ENCODE data around the gene IGF1R. TPM values are rescaled to one million over a fixed set of nuclear protein-coding genes. Genes with fewer than 3 reads are reported as not detected.

Gene IGF1R
- total RNA-seq, 1 experiment from 2014 or later, result 30.9 TPM

DNA sequence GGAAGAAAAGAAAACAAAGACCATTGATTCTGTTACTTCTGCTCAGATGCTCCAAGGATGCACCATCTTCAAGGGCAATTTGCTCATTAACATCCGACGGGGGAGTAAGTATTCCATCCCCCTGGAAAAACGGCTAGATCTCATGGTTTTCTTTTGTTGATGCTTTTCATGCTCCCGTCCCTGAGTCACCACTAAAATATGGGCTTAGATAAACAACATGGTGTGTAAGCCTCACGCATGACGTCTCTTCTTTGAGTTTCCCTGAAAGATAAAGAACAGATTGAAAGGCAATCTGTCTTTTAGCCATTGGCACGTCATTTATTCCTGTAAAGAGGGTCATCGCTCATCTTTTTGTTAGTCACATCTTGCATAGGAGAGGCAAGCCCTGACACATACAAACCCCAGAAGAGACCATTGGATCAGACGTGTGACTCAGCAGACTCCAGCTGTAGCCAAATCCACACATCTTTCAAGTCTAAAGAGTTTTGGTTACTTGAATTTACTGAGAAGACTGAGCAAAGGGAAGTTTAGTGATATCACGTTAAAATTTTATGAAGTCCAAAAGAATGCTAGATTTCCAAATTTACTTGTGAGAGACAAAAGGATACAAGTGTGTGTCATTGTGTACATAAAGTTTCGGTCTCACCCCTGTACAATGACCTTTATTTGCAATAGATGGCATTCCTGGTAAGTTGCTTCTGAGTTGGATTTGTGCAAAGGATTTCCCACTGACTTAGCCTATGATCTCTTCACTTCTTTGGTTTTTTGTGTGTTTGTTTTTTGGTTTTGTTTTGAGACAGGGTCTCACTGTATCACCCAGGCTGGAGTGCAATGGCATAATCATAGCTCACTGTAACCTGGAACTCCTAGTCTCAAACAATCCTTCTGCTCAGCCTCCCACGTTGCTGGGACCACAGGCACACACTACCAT lies 248.7 kb downstream of the IGF1R start:
- peak; percentile 99 for DNase-seq (ENCODE audit: extremely low read depth, low read depth)

DNA sequence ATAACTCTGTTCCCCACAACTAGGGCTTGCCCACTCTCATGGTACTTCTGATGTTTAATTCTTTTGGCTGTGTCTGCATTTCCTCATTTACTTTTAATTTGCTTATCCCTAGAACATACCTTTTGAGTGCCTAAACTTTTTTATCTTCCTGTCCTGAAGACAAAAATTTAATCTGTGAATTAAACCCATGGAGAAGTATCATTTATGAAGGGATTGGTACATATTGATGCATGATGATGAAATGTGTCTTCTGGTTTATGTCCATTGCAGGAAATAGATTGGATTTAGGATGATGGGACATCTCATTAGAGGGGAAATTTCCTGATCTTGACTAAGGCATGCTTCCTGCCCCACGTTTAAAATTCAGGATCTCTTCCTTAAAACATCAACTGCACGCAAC lies 249.8 kb downstream of the IGF1R start:
- no peak for DNase-seq (ENCODE audit: extremely low read depth, low read depth)

DNA sequence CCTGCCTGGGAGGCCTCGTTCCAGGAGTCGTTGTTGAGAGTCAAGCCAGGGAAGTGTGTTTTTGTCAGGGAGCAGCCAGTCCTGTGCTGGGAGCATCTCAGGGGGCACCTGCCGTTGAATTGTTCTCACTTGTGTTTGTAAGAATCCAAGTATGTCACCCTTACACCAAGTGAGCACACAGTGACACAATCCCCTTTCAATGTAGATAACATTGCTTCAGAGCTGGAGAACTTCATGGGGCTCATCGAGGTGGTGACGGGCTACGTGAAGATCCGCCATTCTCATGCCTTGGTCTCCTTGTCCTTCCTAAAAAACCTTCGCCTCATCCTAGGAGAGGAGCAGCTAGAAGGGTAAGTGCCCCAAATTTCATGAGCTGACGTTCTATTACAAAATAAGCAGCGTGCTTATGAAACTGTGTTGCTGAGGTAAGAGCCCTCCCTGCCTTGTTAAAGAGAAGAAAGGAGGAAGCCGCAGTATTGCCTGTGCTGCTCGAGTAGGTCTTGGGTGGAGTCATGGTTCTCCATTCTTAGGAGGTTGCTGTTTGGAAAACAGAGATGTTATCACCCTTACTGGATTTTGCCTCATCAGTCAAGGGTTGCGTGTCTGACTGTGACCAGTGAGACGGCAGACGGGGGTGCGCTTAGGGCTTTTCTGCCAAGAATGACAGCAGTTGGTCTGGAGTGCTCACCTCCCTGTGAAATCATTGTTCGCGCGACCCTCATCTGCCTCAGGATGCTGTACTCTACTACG lies 251.1 kb downstream of the IGF1R start:
- peak; percentile 96 for DNase-seq (ENCODE audit: extremely low read depth, low read depth)

- no peak for DNase-seq (ENCODE audit: extremely low read depth, low read depth)
Measured at GRCh38 chr15:98900356-98900755, 252.0 kb downstream of the IGF1R start.

GRCh38 chr15:98901434-98902072 lies 253.2 kb downstream of the IGF1R start:
- DNase-seq (ENCODE audit: extremely low read depth, low read depth), result no peak

DNA sequence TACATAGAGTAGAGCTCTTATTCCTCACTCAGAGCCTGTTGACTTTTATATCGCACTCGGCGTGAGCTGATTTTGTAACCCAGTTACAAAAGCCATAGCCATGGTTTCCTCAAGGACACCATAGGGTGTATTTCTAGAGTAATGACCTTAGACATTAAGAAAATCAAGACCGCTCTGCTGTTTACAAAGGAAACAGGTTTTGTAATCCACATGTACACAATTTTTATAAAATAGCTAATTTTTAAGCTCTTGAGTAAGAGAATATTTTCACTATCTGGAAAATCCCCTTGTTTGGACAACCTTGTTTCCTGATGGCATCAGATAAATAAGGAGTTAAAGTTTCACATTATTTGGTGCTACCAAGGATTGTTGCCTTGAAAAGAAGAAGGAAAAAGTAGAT lies 254.6 kb downstream of the IGF1R start:
- DNase-seq (ENCODE audit: extremely low read depth, low read depth), result no peak

DNA sequence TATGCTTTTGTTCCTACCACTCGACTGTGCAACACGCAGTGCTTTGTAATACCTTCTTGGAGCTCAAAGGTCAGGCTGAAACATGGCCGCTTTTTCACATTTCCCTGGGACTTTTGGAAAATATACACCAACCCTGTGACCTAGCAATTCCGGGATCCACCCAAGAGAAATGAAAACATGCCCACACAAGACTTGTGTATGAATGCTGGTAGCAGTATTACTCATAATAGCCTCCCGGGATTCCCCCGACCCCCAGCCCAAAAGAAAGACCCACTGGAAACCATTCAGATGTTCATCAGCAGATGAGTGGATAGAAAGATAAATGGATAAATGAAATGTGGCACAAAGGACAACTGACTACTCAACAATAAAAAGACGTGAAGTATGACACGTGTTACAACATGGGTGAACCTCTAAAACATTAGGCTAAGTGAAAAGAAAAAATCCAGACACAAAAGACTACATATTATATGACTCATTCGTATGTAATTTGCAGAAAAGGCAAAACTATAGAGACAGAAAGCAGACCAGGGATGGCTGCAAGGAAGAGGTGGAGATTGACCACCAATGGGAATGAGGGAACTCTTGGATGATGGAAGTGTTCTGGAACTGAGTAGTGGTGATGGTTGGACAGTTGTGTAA lies 255.2 kb downstream of the IGF1R start:
- peak; percentile 86 for DNase-seq (ENCODE audit: extremely low read depth, low read depth)

DNA sequence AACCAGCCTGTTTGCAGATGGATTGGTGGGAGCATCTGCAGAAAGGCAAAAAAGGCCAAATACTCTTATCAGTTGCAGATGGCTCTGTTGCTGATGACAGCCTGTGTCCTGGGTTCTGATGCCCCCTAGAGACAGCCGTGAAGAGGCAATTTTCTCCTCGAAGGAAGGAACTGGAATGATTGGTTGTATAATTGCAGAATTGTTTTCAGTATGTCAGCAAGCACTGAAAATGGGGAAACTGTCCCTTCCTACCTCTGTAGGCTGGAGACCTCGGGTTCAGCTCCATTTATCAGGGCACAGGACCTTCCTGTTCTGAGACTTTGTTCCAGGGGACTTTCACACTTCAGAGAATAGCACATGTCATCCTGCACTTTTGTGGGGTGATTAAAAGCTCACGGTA lies 256.2 kb downstream of the IGF1R start:
- peak; percentile 75 for DNase-seq (ENCODE audit: extremely low read depth, low read depth)

DNA sequence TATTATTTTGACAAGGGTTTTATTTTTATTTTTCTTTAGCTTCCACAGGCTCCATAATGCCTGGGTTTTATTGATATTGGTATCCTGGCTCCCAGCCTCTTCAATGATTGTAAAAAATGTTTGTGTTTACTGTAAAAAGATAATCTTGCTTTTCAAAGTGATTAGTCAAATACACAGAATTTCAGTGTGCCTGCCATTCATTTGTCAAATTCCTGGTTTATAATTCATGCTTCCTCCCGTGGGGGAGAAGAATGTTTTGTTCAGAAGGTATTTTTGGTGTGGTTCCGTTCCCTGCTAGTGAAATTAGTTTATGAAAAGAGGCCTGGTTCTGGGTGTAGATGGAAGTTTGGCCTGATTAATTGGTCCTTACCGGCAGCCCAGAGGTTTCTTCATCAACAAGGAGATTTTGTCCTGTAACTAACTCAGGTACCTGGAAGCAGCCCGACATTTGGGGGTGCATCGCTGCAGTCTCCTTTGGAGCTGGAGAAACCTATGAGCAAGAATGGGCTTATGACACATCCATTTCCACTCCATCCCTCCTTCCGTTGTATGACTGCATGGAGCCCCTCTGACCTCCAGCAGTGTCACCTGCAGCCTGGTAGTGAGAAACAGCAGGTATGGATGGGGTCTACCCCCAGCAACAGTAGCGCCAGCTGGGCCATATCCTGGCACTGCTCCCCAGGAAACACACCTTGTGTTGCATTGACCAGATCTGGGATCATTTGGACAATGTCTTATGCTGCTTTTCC lies 257.8 kb downstream of the IGF1R start:
- DNase-seq (ENCODE audit: extremely low read depth, low read depth), result no peak

DNA sequence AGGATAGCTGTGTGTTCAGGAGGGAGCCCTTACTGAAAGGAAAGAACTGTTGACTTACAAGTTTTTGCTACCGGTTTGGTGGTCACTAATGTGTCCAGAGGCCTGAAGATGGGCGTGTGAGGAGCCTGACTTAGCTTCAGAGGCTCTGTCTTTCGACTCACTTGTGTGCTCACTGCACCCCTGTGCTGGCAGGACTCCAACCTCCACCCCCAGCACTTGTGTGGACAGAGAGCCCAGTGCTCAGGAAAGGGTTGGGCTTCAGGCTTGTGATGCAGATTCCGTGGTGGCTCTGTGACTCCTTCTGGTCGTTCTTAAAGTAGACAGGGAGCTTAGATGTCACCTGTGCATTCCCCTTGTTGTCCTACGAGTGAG lies 258.4 kb downstream of the IGF1R start:
- DNase-seq (ENCODE audit: extremely low read depth, low read depth), result no peak

DNA sequence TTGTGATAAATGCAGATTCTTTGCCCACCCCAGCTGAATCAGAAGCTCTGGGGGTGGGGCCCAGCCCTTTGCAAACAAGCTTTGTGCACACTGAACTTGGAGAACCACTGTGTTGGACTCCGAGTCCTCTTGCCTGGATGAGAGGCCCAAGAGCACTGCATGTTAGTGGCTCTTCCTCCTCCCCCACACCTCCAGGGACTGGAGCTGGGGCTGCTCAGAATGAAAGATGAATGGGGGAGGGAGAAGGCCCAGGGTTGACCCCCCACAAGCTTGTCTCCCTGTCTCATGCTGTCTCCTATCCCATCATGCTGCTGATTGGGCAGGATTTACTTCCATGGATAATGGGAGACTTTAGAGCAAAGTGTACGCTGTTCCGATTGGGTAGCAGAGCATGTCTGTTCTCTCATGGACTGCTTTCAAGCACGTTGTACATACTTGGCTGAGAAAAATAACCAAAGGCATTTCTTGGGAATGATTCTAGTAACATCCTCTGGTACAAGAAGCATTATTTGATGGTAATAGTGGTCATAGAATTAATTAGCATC lies 259.7 kb downstream of the IGF1R start:
- DNase-seq (ENCODE audit: extremely low read depth, low read depth), result no peak

- no peak for DNase-seq (ENCODE audit: extremely low read depth, low read depth)
Measured at GRCh38 chr15:98909968-98910885, 261.9 kb downstream of the IGF1R start.

DNA sequence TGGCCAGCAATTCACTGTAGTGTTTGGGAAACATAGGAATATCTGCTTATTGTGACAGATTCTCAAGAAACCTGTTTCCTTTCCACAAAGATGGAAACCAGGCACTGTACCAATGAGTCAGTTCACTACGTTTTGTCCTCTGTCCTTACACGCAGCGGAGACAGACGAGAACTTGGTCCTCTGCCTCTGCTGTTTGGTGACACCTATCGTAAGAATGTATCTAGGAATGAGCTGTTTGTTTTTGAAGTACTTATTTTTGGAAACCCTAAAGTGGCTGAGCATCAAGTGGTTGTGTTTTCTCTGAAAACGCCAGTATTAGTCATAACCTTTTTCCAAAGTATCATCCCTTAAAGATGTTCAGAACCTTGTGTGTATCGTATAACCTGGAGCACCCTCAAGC lies 266.3 kb downstream of the IGF1R start:
- DNase-seq (ENCODE audit: extremely low read depth, low read depth), result no peak

GRCh38 chr15:98916826-98917225 lies 268.5 kb downstream of the IGF1R start:
- no peak for DNase-seq (ENCODE audit: extremely low read depth, low read depth)

DNA sequence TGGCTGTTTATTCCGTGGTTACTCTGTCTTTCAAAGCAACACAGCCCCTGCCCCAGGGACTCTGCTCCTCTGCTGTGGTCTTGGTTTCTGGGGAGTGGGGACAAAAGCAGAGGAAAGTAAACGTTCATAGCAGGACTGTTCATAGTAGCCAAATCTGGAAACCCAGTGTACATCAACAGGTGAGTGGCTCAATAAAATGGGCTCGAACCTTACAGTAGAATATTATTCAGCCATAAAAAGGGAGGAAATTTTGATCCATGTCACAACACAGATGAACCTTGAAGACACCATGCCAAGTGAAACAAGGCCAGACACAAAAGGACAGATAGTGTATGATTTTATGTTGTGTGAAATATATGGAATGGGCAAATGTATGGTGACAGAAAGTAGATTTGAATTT lies 269.1 kb downstream of the IGF1R start:
- no peak for DNase-seq (ENCODE audit: extremely low read depth, low read depth)

DNA sequence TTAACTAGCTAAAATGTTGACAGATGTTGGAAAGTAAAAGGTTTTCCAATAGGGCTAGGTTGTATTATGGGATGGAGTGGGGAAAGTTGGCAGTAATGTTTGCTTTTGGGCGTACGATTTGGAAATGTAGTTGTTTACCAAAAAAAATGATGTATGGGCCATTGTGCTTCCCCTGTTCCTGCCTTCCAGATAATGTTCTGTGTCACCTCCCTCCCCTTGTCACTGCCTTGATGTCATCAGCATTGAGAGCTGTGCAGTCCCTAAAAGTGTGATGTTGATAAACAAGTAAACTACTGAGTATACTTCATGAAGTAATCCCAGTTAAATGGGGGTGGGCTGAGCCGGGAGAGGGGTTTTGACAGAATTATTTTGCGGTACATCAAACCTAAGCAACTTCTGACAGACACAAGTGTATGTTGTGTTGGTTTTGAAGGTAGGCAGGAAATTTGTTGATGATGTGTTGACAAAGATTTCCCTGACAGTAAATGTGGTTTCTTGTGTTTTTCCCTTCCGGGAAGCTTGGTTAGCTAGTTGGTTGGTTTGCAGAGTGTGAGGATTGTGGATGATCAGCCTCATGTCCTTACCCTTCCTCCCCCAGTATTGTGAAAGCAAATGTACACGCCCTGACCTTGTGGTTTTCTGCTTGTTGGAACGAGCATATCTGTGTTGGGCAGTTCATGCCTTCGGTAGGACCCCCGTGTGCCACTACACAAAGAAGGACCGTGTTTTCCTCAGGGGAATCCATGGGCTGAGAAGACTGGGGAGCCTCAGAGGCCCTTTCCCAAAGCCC lies 271.9 kb downstream of the IGF1R start:
- no peak for DNase-seq (ENCODE audit: extremely low read depth, low read depth)

DNA sequence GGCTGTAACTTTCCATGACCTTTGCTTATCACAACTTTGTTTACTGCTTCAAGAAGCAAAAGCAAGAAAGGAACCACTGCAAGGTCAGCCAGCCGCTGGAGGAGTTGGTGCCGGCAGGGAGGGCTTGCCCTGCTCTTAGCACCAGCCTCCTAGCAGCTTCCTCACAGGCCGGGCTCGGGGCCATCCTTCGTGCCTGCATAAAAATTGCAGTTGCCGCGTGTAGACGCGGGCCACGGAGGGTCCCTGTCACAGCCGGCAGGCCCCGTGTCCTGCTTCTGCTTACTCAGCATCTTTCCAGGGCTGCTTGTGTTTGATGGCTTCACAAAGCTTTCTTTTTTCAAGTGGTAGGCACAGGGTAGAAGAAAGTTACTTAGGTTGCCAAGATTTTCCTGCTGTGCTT lies 274.8 kb downstream of the IGF1R start:
- DNase-seq (ENCODE audit: extremely low read depth, low read depth), result no peak

- no peak for DNase-seq (ENCODE audit: extremely low read depth, low read depth)
Measured at GRCh38 chr15:98923579-98923978, 275.2 kb downstream of the IGF1R start.

Measured in NCI-H460 (cell line).